Measurements from ENCODE around the gene TMEM256. TPM values are rescaled to one million over a fixed set of nuclear protein-coding genes. Genes with fewer than 3 reads are reported as not detected.

Gene TMEM256
- total RNA-seq, 1 experiment from 2014 or later = 151 TPM

- DNase-seq = no peak
- H4K8ac ChIP-seq (replicated peaks; ENCODE audit: insufficient read length, low read depth, low read length) = no peak overlapping the region
- no peak overlapping the region for H3K18ac ChIP-seq (ENCODE audit: insufficient read length, low read depth, low read length)
- no peak overlapping the region for H3K23ac ChIP-seq (ENCODE audit: insufficient read length, low read depth, low read length)
- Mint-ChIP-seq H3K4me1 (peaks cover 9 to 26% of the 10 kb centered on the region in 2 experiments), H3K36me3 (ENCODE audit: insufficient read depth in 1 of 3, low read depth in 3 of 3) (peaks cover 6 to 17% (median 13%) of the 10 kb centered on the region in 3 experiments; a peak in 6 of 7 replicates), H3K27me3 (ENCODE audit: low read depth) (no peaks in the 10 kb centered on the region; the same call in 1 of the 2 replicates), H3K9me3 (no peaks in the 10 kb centered on the region; a peak in 1 of 5 replicates), H3K27ac (no peak overlapping the region), H3K4me3 (no peak overlapping the region; a peak in 1 of 5 replicates)
- H2AFZ ChIP-seq (ENCODE audit: low read length) = no peak overlapping the region
- TF ChIP-seq CTCF (conservative IDR thresholded peaks at IDR 0.05) = no peak
- no peak overlapping the region for H3K56ac ChIP-seq (ENCODE audit: insufficient read length, low read depth, low read length)
- no peaks in the 10 kb centered on the region for H3K79me2 ChIP-seq (ENCODE audit: insufficient read depth, low read length)
- H3K4me1 ChIP-seq (ENCODE audit: insufficient read depth, low read length) = no peaks in the 10 kb centered on the region
- no peak overlapping the region for H3K14ac ChIP-seq (ENCODE audit: insufficient read depth, low read length)
- WGBS (ENCODE audit: extremely low coverage, insufficient read length, low lambda C conversion rate) = no CpG with 5 or more reads among the region's 16 CpGs
- H3K27me3 ChIP-seq (ENCODE audit: insufficient read depth, low read length) = no peaks in the 10 kb centered on the region
- H3T11ph ChIP-seq (ENCODE audit: low read length) = no peak overlapping the region
- H4K5ac ChIP-seq (ENCODE audit: insufficient read length, low read depth, low read length) = no peak overlapping the region
- H4K20me1 ChIP-seq (ENCODE audit: control insufficient read depth, insufficient read depth, insufficient read length) = no peaks in the 10 kb centered on the region
- no peaks in the 10 kb centered on the region for H3K23me2 ChIP-seq (ENCODE audit: insufficient read length, low read depth, low read length, poor library complexity, severe bottlenecking)
- no peak overlapping the region for H2AK5ac ChIP-seq (ENCODE audit: insufficient read length, low read length)
- H2BK5ac ChIP-seq (ENCODE audit: insufficient read length, low read length) = no peak overlapping the region
- no peak overlapping the region for H3K4me2 ChIP-seq (ENCODE audit: insufficient read depth, insufficient read length, low read length)
- H3K79me1 ChIP-seq (ENCODE audit: insufficient read depth, low read depth, low read length, poor library complexity, severe bottlenecking) = no peaks in the 10 kb centered on the region
- no peak overlapping the region for H4K91ac ChIP-seq (ENCODE audit: insufficient read length, low read depth, low read length)
- no peak overlapping the region for H2BK20ac ChIP-seq (ENCODE audit: low read depth, low read length, poor library complexity, severe bottlenecking)
- no peak overlapping the region for H2BK120ac ChIP-seq (ENCODE audit: low read depth, low read length, poor library complexity, severe bottlenecking)
- H3K9ac ChIP-seq (ENCODE audit: extremely low read depth, insufficient read length, low read length) = no peak overlapping the region
- H2BK12ac ChIP-seq (ENCODE audit: insufficient read length, low read depth, low read length) = no peak overlapping the region
- no peaks in the 10 kb centered on the region for H3K9me3 ChIP-seq (ENCODE audit: control insufficient read depth, low read depth, low read length)
- H2BK15ac ChIP-seq (ENCODE audit: low read depth, low read length) = no peak overlapping the region
- H3K27ac ChIP-seq (ENCODE audit: insufficient read length, low read depth, low read length) = no peak overlapping the region
- no peak overlapping the region for H3K4ac ChIP-seq (ENCODE audit: low read depth, low read length)
Observed at GRCh38 chr17:7421186-7421585, 17.3 kb upstream of the TMEM256 start.

All from H9 (cell line).